HEK293 (cell line): ENCODE results near the gene MRRF.

Experiments used
- CTCF ChIA-PET: fragments of 350-600 bp; formaldehyde crosslinking; extraction: SDS; loops from one replicate; lab custom pipeline; 2021; ENCODE audit warnings: antibody characterized with exemption; lab: Yijun Ruan, JAX
- POLR2A ChIA-PET: fragments of 300-600 bp; formaldehyde crosslinking; extraction: SDS; loops from one replicate; lab custom pipeline; 2020; ENCODE audit warnings: antibody characterized with exemption, inconsistent platforms; lab: Yijun Ruan, JAX
- H3K27ac ChIP-seq: fragments of 200-500 bp; sonication (Bioruptor generic); 2 replicates; pipeline ENCODE4 v1.5.1; 2014; ENCODE audit warnings: low read depth, low read length, control low read depth, inconsistent platforms; ENCODE audit errors: extremely low read depth
- H3K36me3 ChIP-seq, 2 experiments: fragments of 200-500 bp in 1 of 2; sonication (Bioruptor generic) in 1 of 2; 1 replicate in 1 of 2; 2 replicates in 1 of 2; pipeline ENCODE4 v1.5.1; 2014 to 2017; ENCODE audit warnings: inconsistent platforms in 2 of 2, low read length in 2 of 2; ENCODE audit not compliant: control insufficient read depth in 2 of 2, insufficient read depth in 1 of 2
- H3K4me1 ChIP-seq: fragments of 200-500 bp; sonication (Bioruptor generic); 2 replicates; pipeline ENCODE4 v1.5.1; 2014; ENCODE audit warnings: mild to moderate bottlenecking, low read length, inconsistent platforms; ENCODE audit not compliant: control insufficient read depth, insufficient read depth
- H3K4me3 ChIP-seq: 2 replicates; pipeline ENCODE4 v1.5.1; 2011; ENCODE audit warnings: low read depth, mild to moderate bottlenecking, control low read depth, low read length, moderate library complexity
- H3K9me3 ChIP-seq: fragments of 200-500 bp; sonication (Bioruptor generic); 2 replicates; pipeline ENCODE4 v1.5.1; 2014; ENCODE audit warnings: low read depth, low read length, inconsistent platforms; ENCODE audit not compliant: control insufficient read depth, insufficient read depth
- BCL6B ChIP-seq: fragments of 450-650 bp; formaldehyde crosslinking; IDR thresholded peaks from 2 replicates; pipeline ENCODE4 v1.5.1; 2017; ENCODE audit warnings: missing biosample characterization, missing genetic modification characterization
- INSM2 ChIP-seq: fragments of 450-650 bp; formaldehyde crosslinking; IDR thresholded peaks from 2 replicates; pipeline ENCODE4 v1.5.1; 2016; ENCODE audit warnings: missing biosample characterization, missing genetic modification characterization
- KLF16 ChIP-seq: fragments of 450-650 bp; formaldehyde crosslinking; IDR thresholded peaks from 2 replicates; pipeline ENCODE4 v1.5.1; 2017; ENCODE audit warnings: missing biosample characterization, missing genetic modification characterization
- SCRT2 ChIP-seq: fragments of 450-650 bp; formaldehyde crosslinking; IDR thresholded peaks from 2 replicates; pipeline ENCODE4 v1.5.1; 2016; ENCODE audit warnings: missing biosample characterization, missing genetic modification characterization
- SP7 ChIP-seq: fragments of 450-650 bp; formaldehyde crosslinking; IDR thresholded peaks from 2 replicates; pipeline ENCODE4 v1.5.1; 2016; ENCODE audit warnings: missing biosample characterization, missing genetic modification characterization
- TSHZ1 ChIP-seq: fragments of 450-650 bp; formaldehyde crosslinking; IDR thresholded peaks from 2 replicates; pipeline ENCODE4 v1.5.1; 2016; ENCODE audit warnings: missing biosample characterization, missing genetic modification characterization, borderline replicate concordance
- ZFHX2 ChIP-seq: fragments of 450-650 bp; formaldehyde crosslinking; conservative IDR thresholded peaks from 2 replicates; pipeline ENCODE4 v1.5.1; 2016; ENCODE audit warnings: missing biosample characterization, missing genetic modification characterization
- ZNF211 ChIP-seq: fragments of 450-650 bp; formaldehyde crosslinking; IDR thresholded peaks from 2 replicates; pipeline ENCODE4 v1.5.1; 2016; ENCODE audit warnings: low read depth, missing biosample characterization, missing genetic modification characterization
- ZNF350 ChIP-seq: fragments of 450-650 bp; formaldehyde crosslinking; IDR thresholded peaks from 2 replicates; pipeline ENCODE4 v1.5.0; 2017; ENCODE audit warnings: missing biosample characterization, mild to moderate bottlenecking, missing genetic modification characterization
- ZNF473 ChIP-seq: fragments of 450-650 bp; formaldehyde crosslinking; IDR thresholded peaks from 2 replicates; pipeline ENCODE4 v1.5.1; 2017; ENCODE audit warnings: missing biosample characterization, missing genetic modification characterization
- ZNF518A ChIP-seq: fragments of 450-650 bp; formaldehyde crosslinking; conservative IDR thresholded peaks from 2 replicates; pipeline ENCODE4 v1.5.1; 2016; ENCODE audit warnings: low read depth, missing biosample characterization, missing genetic modification characterization
- ZSCAN30 ChIP-seq: fragments of 450-650 bp; IDR thresholded peaks from 2 replicates; pipeline ENCODE4 v1.5.1; 2018; ENCODE audit warnings: missing biosample characterization, mild to moderate bottlenecking, missing genetic modification characterization, moderate library complexity
- TF ChIP-seq, protein P1 (sequence below): fragments of 450-650 bp; formaldehyde crosslinking; IDR thresholded peaks from 2 replicates; pipeline ENCODE4 v1.5.1; 2016; ENCODE audit warnings: missing biosample characterization, missing genetic modification characterization
- TF ChIP-seq, protein P2 (sequence below): fragments of 450-650 bp; formaldehyde crosslinking; IDR thresholded peaks from 2 replicates; pipeline ENCODE4 v1.5.1; 2016; ENCODE audit warnings: missing biosample characterization, missing genetic modification characterization

Gene MRRF

GRCh38 chr9:122368642-122369041, 104.0 kb downstream of the MRRF start:
- CTCF ChIA-PET = no interaction called here
- TF ChIP-seq ZNF473 (tag by site-specific recombination) (no peak), ZNF350 (tag by site-specific recombination) (no peak), KLF16 (tag by site-specific recombination) (no peak), ZFHX2 (no peak), SCRT2 (tag by site-specific recombination) (no peak), TSHZ1 (no peak)
- TF ChIP-seq, protein P1, sequence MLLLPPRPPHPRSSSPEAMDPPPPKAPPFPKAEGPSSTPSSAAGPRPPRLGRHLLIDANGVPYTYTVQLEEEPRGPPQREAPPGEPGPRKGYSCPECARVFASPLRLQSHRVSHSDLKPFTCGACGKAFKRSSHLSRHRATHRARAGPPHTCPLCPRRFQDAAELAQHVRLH = no peak
- TF ChIP-seq, protein P2, sequence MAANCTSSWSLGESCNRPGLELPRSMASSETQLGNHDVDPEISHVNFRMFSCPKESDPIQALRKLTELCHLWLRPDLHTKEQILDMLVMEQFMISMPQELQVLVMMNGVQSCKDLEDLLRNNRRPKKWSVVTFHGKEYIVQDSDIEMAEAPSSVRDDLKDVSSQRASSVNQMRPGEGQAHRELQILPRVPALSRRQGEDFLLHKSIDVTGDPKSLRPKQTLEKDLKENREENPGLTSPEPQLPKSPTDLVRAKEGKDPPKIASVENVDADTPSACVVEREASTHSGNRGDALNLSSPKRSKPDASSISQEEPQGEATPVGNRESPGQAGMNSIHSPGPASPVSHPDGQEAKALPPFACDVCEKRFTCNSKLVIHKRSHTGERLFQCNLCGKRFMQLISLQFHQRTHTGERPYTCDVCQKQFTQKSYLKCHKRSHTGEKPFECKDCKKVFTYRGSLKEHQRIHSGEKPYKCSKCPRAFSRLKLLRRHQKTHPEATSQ (tag by site-specific recombination) = no peak
- Histone ChIP-seq H3K27ac (no peak overlapping the region), H3K4me3 (no peak overlapping the region), H3K36me3 (no peaks in the 10 kb centered on the region), H3K9me3 (no peaks in the 10 kb centered on the region), H3K4me1 (no peaks in the 10 kb centered on the region)
- POLR2A ChIA-PET = no interaction called here

GRCh38 chr9:122370303-122370702, 105.6 kb downstream of the MRRF start:
- POLR2A ChIA-PET = no interaction called here
- H3K36me3 ChIP-seq = no peaks in the 10 kb centered on the region

More at GRCh38 chr9:122370303-122370702, 105.6 kb downstream of the MRRF start:
- CTCF ChIA-PET = interaction anchor here (0.6 to 1.2 kb wide), 2 partner anchors 10 to 440 kb away, joined by 3 to 4 read pairs; no protein-coding TSS in a partner anchor
- Histone ChIP-seq H3K4me3 (no peak overlapping the region), H3K4me1 (no peaks in the 10 kb centered on the region)
- TF ChIP-seq ZNF211 (tag by site-specific recombination) (no peak), SP7 (tag by site-specific recombination) (no peak), ZNF518A (no peak), ZSCAN30 (tag by site-specific recombination) (no peak), BCL6B (tag by site-specific recombination) (no peak), INSM2 (no peak)
- TF ChIP-seq, all 188 proteins: peak for 0
- Histone ChIP-seq H3K27ac (no peak overlapping the region), H3K9me3 (no peaks in the 10 kb centered on the region)
